ENCODE data around the gene TBC1D21.

DNA sequence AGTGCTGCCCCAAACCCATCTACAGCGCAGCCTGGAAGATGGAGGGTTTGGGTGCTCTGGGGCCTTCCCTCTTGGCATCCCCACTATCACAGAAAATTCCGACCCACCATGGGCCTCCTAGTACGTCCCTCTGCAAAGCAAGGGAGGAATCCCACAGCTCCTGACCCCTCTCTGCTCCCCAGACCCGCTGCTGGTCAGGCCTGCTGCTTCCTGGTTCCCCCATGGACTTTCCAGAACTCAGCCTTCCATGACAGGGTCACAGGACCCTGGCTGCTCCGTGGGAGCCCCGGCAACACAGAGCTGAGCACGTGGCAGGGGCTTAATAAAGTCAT is 49.8 kb downstream of the TBC1D21 start:
- TF ChIP-seq OSR1 (CRISPR knock-in tag; IDR thresholded peaks at IDR 0.05), result no peak
- no peak for TF ChIP-seq SNAI2 (CRISPR knock-in tag; IDR thresholded peaks at IDR 0.05)
- TF ChIP-seq ZC3H10 (CRISPR knock-in tag; IDR thresholded peaks at IDR 0.05), result no peak
- TF ChIP-seq ARNTL (CRISPR knock-in tag; IDR thresholded peaks at IDR 0.05; ENCODE audit: borderline replicate concordance, low read depth), result no peak
- TF ChIP-seq, protein P1, sequence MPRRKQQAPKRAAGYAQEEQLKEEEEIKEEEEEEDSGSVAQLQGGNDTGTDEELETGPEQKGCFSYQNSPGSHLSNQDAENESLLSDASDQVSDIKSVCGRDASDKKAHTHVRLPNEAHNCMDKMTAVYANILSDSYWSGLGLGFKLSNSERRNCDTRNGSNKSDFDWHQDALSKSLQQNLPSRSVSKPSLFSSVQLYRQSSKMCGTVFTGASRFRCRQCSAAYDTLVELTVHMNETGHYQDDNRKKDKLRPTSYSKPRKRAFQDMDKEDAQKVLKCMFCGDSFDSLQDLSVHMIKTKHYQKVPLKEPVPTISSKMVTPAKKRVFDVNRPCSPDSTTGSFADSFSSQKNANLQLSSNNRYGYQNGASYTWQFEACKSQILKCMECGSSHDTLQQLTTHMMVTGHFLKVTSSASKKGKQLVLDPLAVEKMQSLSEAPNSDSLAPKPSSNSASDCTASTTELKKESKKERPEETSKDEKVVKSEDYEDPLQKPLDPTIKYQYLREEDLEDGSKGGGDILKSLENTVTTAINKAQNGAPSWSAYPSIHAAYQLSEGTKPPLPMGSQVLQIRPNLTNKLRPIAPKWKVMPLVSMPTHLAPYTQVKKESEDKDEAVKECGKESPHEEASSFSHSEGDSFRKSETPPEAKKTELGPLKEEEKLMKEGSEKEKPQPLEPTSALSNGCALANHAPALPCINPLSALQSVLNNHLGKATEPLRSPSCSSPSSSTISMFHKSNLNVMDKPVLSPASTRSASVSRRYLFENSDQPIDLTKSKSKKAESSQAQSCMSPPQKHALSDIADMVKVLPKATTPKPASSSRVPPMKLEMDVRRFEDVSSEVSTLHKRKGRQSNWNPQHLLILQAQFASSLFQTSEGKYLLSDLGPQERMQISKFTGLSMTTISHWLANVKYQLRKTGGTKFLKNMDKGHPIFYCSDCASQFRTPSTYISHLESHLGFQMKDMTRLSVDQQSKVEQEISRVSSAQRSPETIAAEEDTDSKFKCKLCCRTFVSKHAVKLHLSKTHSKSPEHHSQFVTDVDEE (CRISPR knock-in tag; IDR thresholded peaks at IDR 0.05), result no peak

All from SK-N-SH treated with all-trans-retinoic acid at 6 μM for 48 hours (cell line).